Measurements from ENCODE around the gene COX7B.

- no peak for TF ChIP-seq CTCF (IDR thresholded peaks at IDR 0.05)
- no peak for TF ChIP-seq EZH2phosphoT487 (IDR thresholded peaks at IDR 0.05)
- TF ChIP-seq EZH2 (IDR thresholded peaks at IDR 0.05), result no peak
Observed at GRCh38 chrX:77937291-77937690, 38.0 kb downstream of the COX7B start.

Data from neural progenitor cell (in vitro differentiated cells).